ENCODE results near the gene ARSG.
"Not testable (repeated sequence)": the region's sequence is repeated elsewhere in the genome, so short reads cannot be mapped to it uniquely, and the experiment has no call there.

The ARSG gene

DNA sequence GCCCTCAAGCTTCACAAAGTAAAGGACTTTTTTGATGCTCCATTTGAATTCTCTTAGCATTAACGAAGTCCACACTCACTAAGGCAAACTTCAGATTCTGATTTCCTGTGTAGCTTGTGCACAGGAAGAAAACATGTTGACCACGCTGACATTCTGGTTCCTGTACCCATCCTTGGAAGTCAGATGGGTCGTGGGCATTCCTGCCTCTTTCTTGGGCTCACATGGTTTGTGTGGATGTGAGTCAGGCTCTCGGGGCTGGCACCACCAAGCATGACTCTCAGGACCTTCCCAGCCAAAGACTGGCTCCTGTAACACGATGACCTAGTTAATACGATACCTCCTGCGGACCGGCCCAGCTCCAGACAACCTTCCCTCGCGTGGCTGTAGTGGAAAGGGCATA is 32.8 kb downstream of the ARSG start:
- peaks cover 8% of the 10 kb centered on the region for H3K4me1 Mint-ChIP-seq (ENCODE audit: low read depth)
- H3K9me3 Mint-ChIP-seq: no peaks in the 10 kb centered on the region
- no peak overlapping the region for H3K4me3 Mint-ChIP-seq
- H3K27ac Mint-ChIP-seq: no peak overlapping the region
- peaks cover 6% of the 10 kb centered on the region for H3K27me3 Mint-ChIP-seq (ENCODE audit: low read depth)
- H3K36me3 Mint-ChIP-seq (ENCODE audit: low read depth): peaks cover 2% of the 10 kb centered on the region

DNA sequence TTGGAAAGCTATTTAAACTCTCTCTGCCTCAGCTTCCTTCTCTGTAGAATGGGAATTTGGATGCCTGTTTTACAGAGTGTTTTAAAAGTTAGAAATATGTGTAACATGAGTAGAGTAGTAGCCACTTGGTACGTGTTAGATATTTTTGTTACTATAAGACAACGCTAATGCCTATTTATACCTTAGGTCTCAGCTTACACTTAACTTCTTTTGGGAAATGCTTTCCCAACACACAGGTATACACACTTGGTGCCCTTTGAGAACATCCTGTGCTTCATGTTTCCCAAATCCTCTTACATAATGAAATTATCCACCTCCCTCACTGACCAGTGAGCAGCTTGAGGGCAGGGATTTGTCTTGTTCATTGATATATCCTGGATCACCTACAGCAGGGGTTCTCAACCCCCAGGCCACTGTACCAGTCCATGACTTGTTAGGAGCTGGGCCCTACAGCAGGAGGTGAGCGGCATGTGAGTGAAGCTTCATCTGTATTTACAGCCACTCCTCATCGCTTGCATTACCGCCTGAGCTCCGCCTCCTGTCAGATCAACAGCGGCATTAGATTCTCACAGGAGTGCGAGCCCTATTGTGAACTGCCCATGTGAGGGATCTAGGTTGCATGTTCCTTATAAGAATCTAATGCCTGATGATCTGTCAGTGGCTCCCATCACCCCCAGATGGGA is 33.5 kb downstream of the ARSG start:
- H3K4me1 Mint-ChIP-seq (ENCODE audit: low read depth): peaks cover 8% of the 10 kb centered on the region
- no peak overlapping the region for H3K4me3 Mint-ChIP-seq

DNA sequence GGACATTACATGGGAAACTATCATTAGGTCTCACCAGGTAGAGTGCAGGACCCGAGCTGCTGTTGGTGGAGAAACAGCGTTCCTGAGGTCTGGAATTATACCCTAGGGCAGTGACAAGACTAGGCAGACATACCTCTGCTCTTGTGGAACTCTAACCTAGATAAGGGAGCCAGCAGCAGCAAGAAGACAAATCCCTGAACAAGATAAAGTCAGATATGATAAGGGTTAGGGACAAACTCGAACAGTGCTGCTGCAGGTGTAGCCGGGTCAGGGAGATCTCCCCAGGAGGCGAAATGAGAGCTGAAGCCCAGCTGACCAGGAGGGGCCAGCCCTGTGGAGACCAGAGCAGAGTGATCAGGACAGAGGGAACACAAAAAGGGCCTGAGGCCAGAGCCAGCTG is 34.7 kb downstream of the ARSG start:
- Mint-ChIP-seq H3K4me1 (ENCODE audit: low read depth) (peaks cover 8% of the 10 kb centered on the region), H3K36me3 (ENCODE audit: low read depth) (peaks cover 7% of the 10 kb centered on the region), H3K27me3 (ENCODE audit: low read depth) (peaks cover 6% of the 10 kb centered on the region), H3K27ac (no peak overlapping the region), H3K4me3 (no peak overlapping the region), H3K9me3 (peaks cover 7% of the 10 kb centered on the region)

More for the DNA sequence above, 33.5 kb downstream of the ARSG start:
- Mint-ChIP-seq H3K9me3 (no peaks in the 10 kb centered on the region), H3K27ac (no peak overlapping the region), H3K27me3 (ENCODE audit: low read depth) (peaks cover 6% of the 10 kb centered on the region), H3K36me3 (ENCODE audit: low read depth) (peaks cover 2% of the 10 kb centered on the region)

GRCh38 chr17:68326681-68327080 is 35.4 kb downstream of the ARSG start:
- Mint-ChIP-seq H3K4me3 (no peak overlapping the region), H3K27me3 (ENCODE audit: low read depth) (peaks cover 6% of the 10 kb centered on the region), H3K9me3 (peaks cover 10% of the 10 kb centered on the region), H3K36me3 (ENCODE audit: low read depth) (peaks cover 9% of the 10 kb centered on the region), H3K4me1 (ENCODE audit: low read depth) (peaks cover 8% of the 10 kb centered on the region), H3K27ac (no peak overlapping the region)

- Mint-ChIP-seq H3K36me3 (ENCODE audit: low read depth) (peaks cover 14% of the 10 kb centered on the region), H3K4me1 (ENCODE audit: low read depth) (peaks cover 8% of the 10 kb centered on the region), H3K9me3 (peaks cover 17% of the 10 kb centered on the region), H3K4me3 (no peak overlapping the region), H3K27me3 (ENCODE audit: low read depth) (peaks cover 6% of the 10 kb centered on the region), H3K27ac (no peak overlapping the region)
Measured at GRCh38 chr17:68327823-68328557, 36.7 kb downstream of the ARSG start.

- H3K27me3 Mint-ChIP-seq (ENCODE audit: low read depth): peaks cover 6% of the 10 kb centered on the region
- H3K36me3 Mint-ChIP-seq (ENCODE audit: low read depth): peaks cover 15% of the 10 kb centered on the region
- H3K4me3 Mint-ChIP-seq: no peak overlapping the region
- H3K9me3 Mint-ChIP-seq: peaks cover 17% of the 10 kb centered on the region
- H3K27ac Mint-ChIP-seq: no peak overlapping the region
- peaks cover 8% of the 10 kb centered on the region for H3K4me1 Mint-ChIP-seq (ENCODE audit: low read depth)
Measured at GRCh38 chr17:68328676-68329075, 37.4 kb downstream of the ARSG start.

DNA sequence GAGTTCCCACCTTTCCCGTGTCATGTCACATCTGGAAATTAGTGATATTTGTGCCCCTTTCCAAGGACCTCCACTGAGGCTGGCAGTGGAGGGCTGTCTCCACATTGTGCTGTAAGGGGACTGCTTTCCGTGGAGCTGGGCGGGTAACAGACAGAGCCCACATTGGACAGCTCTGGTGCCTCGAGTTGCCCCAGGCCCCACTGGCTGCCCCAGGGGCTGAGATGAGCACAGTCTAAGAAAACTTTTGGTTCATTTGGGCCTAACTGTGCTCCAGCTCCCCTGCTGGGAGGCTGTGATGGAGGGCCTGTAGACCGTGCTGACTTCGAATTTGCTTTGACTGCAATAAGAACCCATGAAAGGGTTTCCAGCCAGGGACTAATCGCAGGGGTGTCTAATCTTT is 38.0 kb downstream of the ARSG start:
- H3K9me3 Mint-ChIP-seq: peaks cover 17% of the 10 kb centered on the region
- H3K4me1 Mint-ChIP-seq (ENCODE audit: low read depth): peaks cover 4% of the 10 kb centered on the region
- peaks cover 15% of the 10 kb centered on the region for H3K36me3 Mint-ChIP-seq (ENCODE audit: low read depth)
- H3K27ac Mint-ChIP-seq: no peak overlapping the region
- H3K4me3 Mint-ChIP-seq: no peak overlapping the region
- peaks cover 6% of the 10 kb centered on the region for H3K27me3 Mint-ChIP-seq (ENCODE audit: low read depth)

DNA sequence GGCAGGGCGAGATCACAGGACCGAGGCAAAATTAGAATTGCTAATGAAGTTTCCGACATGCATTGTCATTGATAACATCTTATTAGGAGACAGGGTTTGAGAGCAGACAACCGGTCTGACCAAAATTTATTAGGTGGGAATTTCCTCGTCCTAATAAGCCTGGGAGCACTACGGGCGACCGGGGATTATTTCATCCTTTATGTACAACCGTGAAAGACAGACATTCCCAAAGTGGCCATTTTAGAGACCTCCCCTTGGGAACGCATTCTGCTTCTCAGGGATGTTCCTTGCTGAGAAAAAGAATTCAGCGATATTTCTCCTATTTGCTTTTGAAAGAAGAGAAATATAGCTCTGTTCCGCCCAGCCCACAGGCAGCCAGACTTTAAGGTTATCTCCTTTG is 40.6 kb downstream of the ARSG start:
- not testable (repeated sequence) for H3K27me3 Mint-ChIP-seq (ENCODE audit: low read depth); H3K4me1 Mint-ChIP-seq (ENCODE audit: low read depth); H3K4me3 Mint-ChIP-seq; H3K27ac Mint-ChIP-seq
- Mint-ChIP-seq H3K36me3 (ENCODE audit: low read depth) (peaks cover 15% of the 10 kb centered on the region), H3K9me3 (peaks cover 17% of the 10 kb centered on the region)

DNA sequence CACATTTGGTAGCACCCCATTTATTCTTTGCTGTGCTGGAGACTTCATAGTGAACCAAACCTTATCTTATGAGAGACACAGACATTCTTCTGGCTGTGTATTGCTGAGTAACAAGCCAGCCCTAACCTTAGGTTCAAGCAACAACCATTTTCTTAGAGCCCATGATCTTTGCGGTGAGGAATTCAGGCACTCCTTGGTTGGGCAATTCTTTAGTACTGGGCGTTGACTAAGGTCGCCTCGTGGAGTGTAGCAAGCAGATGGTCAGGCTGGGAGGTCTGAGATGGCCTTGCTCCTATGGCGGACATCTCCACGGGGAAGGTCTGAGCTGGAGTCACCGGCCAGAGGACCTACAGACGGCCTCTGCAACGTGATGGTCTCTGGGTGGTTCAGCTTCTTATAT is 43.1 kb downstream of the ARSG start:
- Mint-ChIP-seq H3K27me3 (ENCODE audit: low read depth) (no peaks in the 10 kb centered on the region), H3K4me3 (no peak overlapping the region), H3K27ac (no peak overlapping the region), H3K9me3 (peaks cover 17% of the 10 kb centered on the region), H3K36me3 (ENCODE audit: low read depth) (peaks cover 13% of the 10 kb centered on the region), H3K4me1 (ENCODE audit: low read depth) (peaks cover 2% of the 10 kb centered on the region)

GRCh38 chr17:68341482-68341881 is 50.2 kb downstream of the ARSG start:
- no peaks in the 10 kb centered on the region for H3K9me3 Mint-ChIP-seq
- no peak overlapping the region for H3K27ac Mint-ChIP-seq
- no peaks in the 10 kb centered on the region for H3K27me3 Mint-ChIP-seq (ENCODE audit: low read depth)
- H3K4me1 Mint-ChIP-seq (ENCODE audit: low read depth): peaks cover 35% of the 10 kb centered on the region
- H3K36me3 Mint-ChIP-seq (ENCODE audit: low read depth): peaks cover 2% of the 10 kb centered on the region
- no peak overlapping the region for H3K4me3 Mint-ChIP-seq

GRCh38 chr17:68343976-68344375 is 52.7 kb downstream of the ARSG start:
- H3K27ac Mint-ChIP-seq: peak overlapping the region; percentile 75
- H3K9me3 Mint-ChIP-seq: no peaks in the 10 kb centered on the region
- no peak overlapping the region for H3K4me3 Mint-ChIP-seq
- H3K36me3 Mint-ChIP-seq (ENCODE audit: low read depth): peaks cover 11% of the 10 kb centered on the region
- peaks cover 55% of the 10 kb centered on the region for H3K4me1 Mint-ChIP-seq (ENCODE audit: low read depth)
- H3K27me3 Mint-ChIP-seq (ENCODE audit: low read depth): no peaks in the 10 kb centered on the region

- Mint-ChIP-seq H3K27me3 (ENCODE audit: low read depth) (no peaks in the 10 kb centered on the region), H3K36me3 (ENCODE audit: low read depth) (peaks cover 15% of the 10 kb centered on the region), H3K4me1 (ENCODE audit: low read depth) (peaks cover 62% of the 10 kb centered on the region), H3K4me3 (peak overlapping the region; percentile 45), H3K9me3 (no peaks in the 10 kb centered on the region), H3K27ac (peak overlapping the region; percentile 75)
Measured at GRCh38 chr17:68344701-68345136, 53.4 kb downstream of the ARSG start.

- Mint-ChIP-seq H3K9me3 (no peaks in the 10 kb centered on the region), H3K4me1 (ENCODE audit: low read depth) (peaks cover 69% of the 10 kb centered on the region), H3K27me3 (ENCODE audit: low read depth) (no peaks in the 10 kb centered on the region), H3K27ac (peak overlapping the region; percentile 96), H3K4me3 (peak overlapping the region; percentile 76), H3K36me3 (ENCODE audit: low read depth) (peaks cover 15% of the 10 kb centered on the region)
Measured at GRCh38 chr17:68346448-68346847, 55.2 kb downstream of the ARSG start.

DNA sequence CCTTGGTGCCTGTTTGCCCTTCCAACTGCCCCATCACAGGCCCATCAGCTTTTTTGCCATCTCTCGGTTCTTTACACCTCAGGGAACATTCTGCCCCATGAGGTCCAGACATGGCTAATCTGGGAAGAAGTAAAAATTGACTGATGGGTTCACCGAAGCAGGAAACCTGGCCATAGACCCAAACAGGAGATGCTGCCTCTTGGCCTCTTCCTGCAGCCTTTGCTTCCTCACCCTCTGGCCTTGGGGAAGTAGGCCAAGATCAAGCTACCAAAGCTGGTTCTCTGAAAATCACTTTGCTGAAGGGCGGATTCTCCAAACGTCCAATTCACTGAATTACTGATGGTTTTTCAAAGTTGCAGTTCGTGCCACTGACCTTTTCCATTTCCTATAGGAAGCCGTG is 56.1 kb downstream of the ARSG start:
- H3K27me3 Mint-ChIP-seq (ENCODE audit: low read depth): no peaks in the 10 kb centered on the region
- no peaks in the 10 kb centered on the region for H3K9me3 Mint-ChIP-seq
- peak overlapping the region; percentile 96 for H3K27ac Mint-ChIP-seq
- H3K4me1 Mint-ChIP-seq (ENCODE audit: low read depth): peaks cover 77% of the 10 kb centered on the region
- peak overlapping the region; percentile 76 for H3K4me3 Mint-ChIP-seq
- peaks cover 20% of the 10 kb centered on the region for H3K36me3 Mint-ChIP-seq (ENCODE audit: low read depth)

GRCh38 chr17:68349157-68349556 is 57.9 kb downstream of the ARSG start:
- H3K9me3 Mint-ChIP-seq: no peaks in the 10 kb centered on the region
- H3K4me1 Mint-ChIP-seq (ENCODE audit: low read depth): peaks cover 76% of the 10 kb centered on the region
- peaks cover 20% of the 10 kb centered on the region for H3K36me3 Mint-ChIP-seq (ENCODE audit: low read depth)
- H3K4me3 Mint-ChIP-seq: peak overlapping the region; percentile 49
- H3K27me3 Mint-ChIP-seq (ENCODE audit: low read depth): no peaks in the 10 kb centered on the region
- peak overlapping the region; percentile 96 for H3K27ac Mint-ChIP-seq
